ENCODE data around the gene UCHL3.

- TF ChIP-seq EP300 (IDR thresholded peaks at IDR 0.05) (no peak), CTCF (IDR thresholded peaks at IDR 0.05) (no peak)
Measured at GRCh38 chr13:75511051-75511625, 38.5 kb upstream of the UCHL3 start.

Measured in tibial nerve (tissue), 4 donors.